GM12878 (cell line): ENCODE measurements around the gene GBX1. TPM values are rescaled to one million over a fixed set of nuclear protein-coding genes. Genes with fewer than 3 reads are reported as not detected.

Source experiments
- ATAC-seq: fragments of 200-7000 bp; cut with Tn5 transposase; 3 replicates; pipeline ENCODE4 v1.9.1; 2020; ENCODE audit warnings: mild to moderate bottlenecking, moderate library complexity
- BruUV-seq: library from RNA; stranded (reverse); fragments of 400-500 nt; replicated peaks from 2 replicates; lab custom pipeline; 2021; lab: Mats Ljungman, UMichigan
- CTCF ChIA-PET: fragments of 300-600 bp; sonication (Branson Sonifier 250); formaldehyde crosslinking; extraction: SDS; loops from one replicate; lab custom pipeline; 2021; ENCODE audit warnings: inconsistent platforms; lab: Yijun Ruan, JAX
- POLR2A ChIA-PET: fragments of 350-600 bp; formaldehyde crosslinking; extraction: SDS; loops from one replicate; lab custom pipeline; 2021; ENCODE audit warnings: inconsistent platforms; lab: Charles Lee
- RAD21 ChIA-PET: fragments of 300-600 bp; sonication (Branson Sonifier 250); formaldehyde crosslinking; loops from one replicate; lab custom pipeline; 2023; ENCODE audit warnings: antibody characterized with exemption; ENCODE audit not compliant: unreplicated experiment; lab: Charles Lee
- SMC1A ChIA-PET: fragments of 300-600 bp; sonication (Branson Sonifier 250); formaldehyde crosslinking; loops from one replicate; lab custom pipeline; 2023; ENCODE audit not compliant: unreplicated experiment, uncharacterized antibody; lab: Charles Lee
- DNase-seq: peaks from one replicate; pipeline ENCODE4 v3.0.0-alpha.2; 2011; ENCODE audit warnings: low read depth, low spot score
- FAIRE-seq: peaks from 3 replicates; lab custom pipeline; 2011; peaks lifted over from hg19 to GRCh38; lab: Jason Lieb, UNC
- H2AFZ ChIP-seq: 2 replicates; pipeline ENCODE4 v1.6.0; 2011; ENCODE audit warnings: low read depth, low read length, control low read depth; ENCODE audit not compliant: control insufficient read depth
- H3K27ac ChIP-seq: 2 replicates; pipeline ENCODE4 v1.5.1; 2011; ENCODE audit warnings: control low read depth; ENCODE audit not compliant: control insufficient read depth, insufficient read depth
- H3K27me3 ChIP-seq, 2 experiments: replicated peaks in 1 of 2; 2 replicates each; pipeline versions ENCODE4 v1.6.0 to v1.6.1; 2011; ENCODE audit warnings: low read length in 1 of 2; ENCODE audit not compliant: control insufficient read depth in 2 of 2, insufficient read depth in 2 of 2
- H3K36me3 ChIP-seq, 2 experiments: 2 replicates each; pipeline ENCODE4 v1.5.1; 2011; ENCODE audit warnings: low read length in 1 of 2; ENCODE audit not compliant: control insufficient read depth in 2 of 2, insufficient read depth in 2 of 2
- H3K4me1 ChIP-seq: 2 replicates; pipeline ENCODE4 v1.6.1; 2011; ENCODE audit warnings: mild to moderate bottlenecking, low read length, moderate library complexity, mixed read lengths; ENCODE audit not compliant: control insufficient read depth, insufficient read depth
- H3K4me2 ChIP-seq: 2 replicates; pipeline ENCODE4 v1.6.0; 2011; ENCODE audit warnings: control low read depth; ENCODE audit not compliant: control insufficient read depth, insufficient read depth
- H3K4me3 ChIP-seq: fragments of 200-600 bp; sonication (generic); 2 replicates; pipeline ENCODE4 v1.5.1; 2016
- H3K79me2 ChIP-seq: 2 replicates; pipeline ENCODE4 v1.6.0; 2011; ENCODE audit warnings: low read length; ENCODE audit not compliant: control insufficient read depth, insufficient read depth
- H3K9ac ChIP-seq: 2 replicates; pipeline ENCODE4 v1.8.0; 2011; ENCODE audit warnings: low read length, control low read depth, mixed read lengths; ENCODE audit not compliant: control insufficient read depth, insufficient read depth
- H3K9me3 ChIP-seq: replicated peaks from 3 replicates; pipeline ENCODE4 v1.5.1; 2011; ENCODE audit warnings: mild to moderate bottlenecking, low read length; ENCODE audit not compliant: control insufficient read depth, insufficient read depth
- H4K20me1 ChIP-seq: 2 replicates; pipeline ENCODE4 v1.6.0; 2011; ENCODE audit not compliant: control insufficient read depth, insufficient read depth
- EGR1 ChIP-seq, 2 experiments: IDR thresholded peaks; 1 replicate in 1 of 2; 2 replicates in 1 of 2; pipeline ENCODE4 v1.6.1; 2011 to 2012; ENCODE audit warnings: low read depth in 2 of 2, low read length in 2 of 2, borderline replicate concordance in 1 of 2, mild to moderate bottlenecking in 1 of 2, moderate library complexity in 1 of 2
- YBX1 ChIP-seq: fragments of 450-650 bp; IDR thresholded peaks from 2 replicates; pipeline ENCODE4 v1.6.1; 2016; ENCODE audit warnings: antibody characterized with exemption
- WGBS: methylation state at CpG from one replicate; pipeline ENCODE4 v1.1.6; 2016; ENCODE audit warnings: low lambda C conversion rate; ENCODE audit not compliant: insufficient replicate concordance, insufficient coverage; ENCODE audit errors: missing lambda C conversion rate; 5-methylcytosine and 5-hydroxymethylcytosine counted together
- in situ Hi-C: fragments of 300-500 bp; cut with MboI; formaldehyde crosslinking; loops from 9 replicates; pipeline ENCODE4 v1.14.3; 2018; ENCODE audit warnings: mixed read lengths
- intact Hi-C: fragments of 100-400 bp; cut with micrococcal nuclease; formaldehyde crosslinking; loops from one replicate; pipeline ENCODE4 v1.14.2; 2022; ENCODE audit not compliant: unreplicated experiment
- polyA plus RNA-seq, 11 experiments: library from polyadenylated mRNA; depleted of rRNA in 4 of 11; unstranded in 6 of 11; stranded (reverse) in 5 of 11; fragments of >200 nt; fragmentation: Nextera tagmentation in 4 of 11; fragmentation: Illumina TruSeq in 1 of 11; extraction: Ambion mirVana in 4 of 11; extraction: Trizol in 1 of 11; gene quantifications; 1 replicate in 1 of 11; 2 replicates in 10 of 11; pipeline versions ENCODE4 v1.2.1 to v1.2.3, GENCODE V29; 2011 to 2016; ENCODE audit warnings: inconsistent platforms in 2 of 11, missing spikeins in 2 of 11, low read depth in 1 of 11
- total RNA-seq, 4 experiments: library from RNA; depleted of rRNA in 3 of 4; stranded (reverse); fragments of >200 nt in 3 of 4; fragmentation: Illumina TruSeq in 1 of 4; extraction: Trizol in 1 of 4; gene quantifications; 2 replicates each; pipeline versions ENCODE4 v1.2.1 to v1.2.3, GENCODE V29; 2013 to 2021
- TF ChIP-seq, protein P1 (sequence below), 3 experiments: IDR thresholded peaks in 2 of 3; conservative IDR thresholded peaks in 1 of 3; 2 replicates each; pipeline ENCODE4 v1.5.1; 2011; ENCODE audit warnings: low read depth in 3 of 3, low read length in 3 of 3, mild to moderate bottlenecking in 3 of 3, control low read depth in 2 of 3, moderate library complexity in 2 of 3, inconsistent platforms in 1 of 3, mixed read lengths in 1 of 3; ENCODE audit not compliant: control insufficient read depth in 2 of 3, insufficient read depth in 1 of 3; ENCODE audit errors: extremely low read depth in 1 of 3

Gene GBX1
- total and polyA plus RNA-seq, 10 of the 15 experiments (the other 5 are each of a cell fraction or from before 2014, with no cell fraction given) = not detected

GRCh38 chr7:151186640-151187408 lies 19.3 kb upstream of the GBX1 start, which contains the start of gene ASB10:
Gene ASB10, minus strand, starts transcription at chr7:151187250. Its CDS starts 120 bp downstream, at chr7:151187130.
- no peak within 1 kb of the TSS for H3K4me3 ChIP-seq
- H4K20me1 ChIP-seq = no peaks in the 10 kb centered on the region; the same call in 1 of the 2 replicates
- H3K4me1 ChIP-seq = peaks cover 7% of the 10 kb centered on the region
- intact Hi-C loops = no loop called here
- no peak for DNase-seq
- BruUV-seq = no TSS peak
- no peaks in the 10 kb centered on the region for H3K79me2 ChIP-seq
- H3K27me3 ChIP-seq = peaks cover 0 to 6% of the 10 kb centered on the region in 2 experiments; a peak in 1 of 4 replicates
- ChIA-PET RAD21 (no interaction called here), POLR2A (no interaction called here), CTCF (interaction anchor here (1.6 kb wide), 1 partner anchor 57 kb away, joined by 4 read pairs; no protein-coding TSS in a partner anchor), SMC1A (no interaction called here)
- H3K4me2 ChIP-seq = peak within 1 kb of the TSS; percentile 22; the same call in 1 of the 2 replicates
- H3K9ac ChIP-seq = no peak within 1 kb of the TSS
- H3K27ac ChIP-seq = no peak within 1 kb of the TSS
- no peak within 1 kb of the TSS for H2AFZ ChIP-seq
- no peaks in the 10 kb centered on the region for H3K36me3 ChIP-seq
- ATAC-seq = no peak
- TF ChIP-seq YBX1 = no peak
- TF ChIP-seq, protein P1, sequence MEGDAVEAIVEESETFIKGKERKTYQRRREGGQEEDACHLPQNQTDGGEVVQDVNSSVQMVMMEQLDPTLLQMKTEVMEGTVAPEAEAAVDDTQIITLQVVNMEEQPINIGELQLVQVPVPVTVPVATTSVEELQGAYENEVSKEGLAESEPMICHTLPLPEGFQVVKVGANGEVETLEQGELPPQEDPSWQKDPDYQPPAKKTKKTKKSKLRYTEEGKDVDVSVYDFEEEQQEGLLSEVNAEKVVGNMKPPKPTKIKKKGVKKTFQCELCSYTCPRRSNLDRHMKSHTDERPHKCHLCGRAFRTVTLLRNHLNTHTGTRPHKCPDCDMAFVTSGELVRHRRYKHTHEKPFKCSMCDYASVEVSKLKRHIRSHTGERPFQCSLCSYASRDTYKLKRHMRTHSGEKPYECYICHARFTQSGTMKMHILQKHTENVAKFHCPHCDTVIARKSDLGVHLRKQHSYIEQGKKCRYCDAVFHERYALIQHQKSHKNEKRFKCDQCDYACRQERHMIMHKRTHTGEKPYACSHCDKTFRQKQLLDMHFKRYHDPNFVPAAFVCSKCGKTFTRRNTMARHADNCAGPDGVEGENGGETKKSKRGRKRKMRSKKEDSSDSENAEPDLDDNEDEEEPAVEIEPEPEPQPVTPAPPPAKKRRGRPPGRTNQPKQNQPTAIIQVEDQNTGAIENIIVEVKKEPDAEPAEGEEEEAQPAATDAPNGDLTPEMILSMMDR (IDR thresholded peaks at IDR 0.05 in 2 of 3, conservative IDR thresholded peaks at IDR 0.05 in 1 of 3; ENCODE audit: control insufficient read depth in 2 of 3, extremely low read depth in 1 of 3, insufficient read depth in 1 of 3, low read depth in 3 of 3, low read length in 3 of 3) = no peak
- no peak for TF ChIP-seq EGR1 (IDR thresholded peaks at IDR 0.05; ENCODE audit: borderline replicate concordance in 1 of 2, low read depth in 2 of 2, low read length in 2 of 2)
- 60% methylated on average over 21 of the region's 22 CpGs for WGBS
- FAIRE-seq = no peak
- no peaks in the 10 kb centered on the region for H3K9me3 ChIP-seq
- in situ Hi-C loops = no loop called here
